CD8-positive, alpha-beta memory T cell (primary cell): Measurements from ENCODE around the gene LNPEP. TPM values are rescaled to one million over a fixed set of nuclear protein-coding genes. Genes with fewer than 3 reads are reported as not detected.

Experiments used
- CTCF ChIA-PET: fragments of 350-600 bp; sonication (Branson Sonifier 250); formaldehyde crosslinking; loops from one replicate; lab custom pipeline; 2021; ENCODE audit warnings: antibody characterized with exemption; lab: Charles Lee
- POLR2A ChIA-PET: fragments of 350-600 bp; sonication (Branson Sonifier 250); formaldehyde crosslinking; loops from one replicate; lab custom pipeline; 2021; ENCODE audit warnings: antibody characterized with exemption; lab: Charles Lee
- DNase-seq, 5 donors: peaks; one replicate each; pipeline versions ENCODE4 v3.0.0 to v3.0.0-alpha.2; 2020 to 2022; ENCODE audit warnings: mixed read lengths in 1 of 5
- H3K27ac ChIP-seq: one replicate; pipeline ENCODE4 v1.7.0; 2013; ENCODE audit warnings: low read depth, mild to moderate bottlenecking, low read length, moderate library complexity
- H3K27me3 ChIP-seq: 2 replicates; pipeline ENCODE4 v1.7.0; 2013; ENCODE audit warnings: low read length, mild to moderate bottlenecking; ENCODE audit not compliant: insufficient read depth, poor library complexity, severe bottlenecking
- H3K36me3 ChIP-seq: 2 replicates; pipeline ENCODE4 v1.7.0; 2013; ENCODE audit warnings: mild to moderate bottlenecking, low read length, moderate library complexity; ENCODE audit not compliant: insufficient read depth
- H3K4me1 ChIP-seq: 2 replicates; pipeline ENCODE4 v1.7.0; 2013; ENCODE audit warnings: mild to moderate bottlenecking, low read length, moderate library complexity; ENCODE audit not compliant: insufficient read depth
- H3K4me3 ChIP-seq: 2 replicates; pipeline ENCODE4 v1.7.0; 2013; ENCODE audit warnings: mild to moderate bottlenecking, low read length
- H3K9me3 ChIP-seq: 2 replicates; pipeline ENCODE4 v1.7.0; 2013; ENCODE audit warnings: mild to moderate bottlenecking, low read length
- H3K27ac Mint-ChIP-seq, 8 donors: one replicate each; pipeline ENCODE4 v1.8.0; 2020 to 2021; ENCODE audit warnings: mixed read lengths in 8 of 8, mild to moderate bottlenecking in 6 of 8, inconsistent platforms in 3 of 8, moderate library complexity in 3 of 8
- H3K27me3 Mint-ChIP-seq, 2 donors: one replicate each; pipeline ENCODE4 v1.8.0; 2020 to 2021; ENCODE audit warnings: mixed read lengths in 2 of 2, mild to moderate bottlenecking in 1 of 2, moderate library complexity in 1 of 2
- H3K36me3 Mint-ChIP-seq, 3 donors: one replicate each; pipeline ENCODE4 v1.8.0; 2020 to 2021; ENCODE audit warnings: mixed read lengths in 3 of 3, inconsistent platforms in 1 of 3, mild to moderate bottlenecking in 1 of 3
- H3K4me1 Mint-ChIP-seq, 3 donors: one replicate each; pipeline ENCODE4 v1.8.0; 2020 to 2021; ENCODE audit warnings: mixed read lengths in 3 of 3, inconsistent platforms in 1 of 3, mild to moderate bottlenecking in 1 of 3
- H3K4me3 Mint-ChIP-seq, 7 donors: one replicate each; pipeline ENCODE4 v1.8.0; 2020 to 2021; ENCODE audit warnings: mixed read lengths in 7 of 7, mild to moderate bottlenecking in 6 of 7, moderate library complexity in 4 of 7, inconsistent platforms in 2 of 7
- H3K9me3 Mint-ChIP-seq, 5 donors: one replicate each; pipeline ENCODE4 v1.8.0; 2020 to 2022; ENCODE audit warnings: mixed read lengths in 5 of 5, mild to moderate bottlenecking in 3 of 5, moderate library complexity in 2 of 5, inconsistent platforms in 1 of 5
- polyA plus RNA-seq: library from polyadenylated mRNA; unstranded; fragments of 300-500 nt; fragmentation: Illumina TruSeq; gene quantifications from one replicate; pipeline ENCODE4 v1.2.3, GENCODE V29; 2021
- total RNA-seq, 2 experiments: library from RNA; stranded (reverse); gene quantifications; one replicate each; pipeline ENCODE4 v1.2.3, GENCODE V29; 2021

LNPEP gene
- total and polyA plus RNA-seq, 3 experiments from 2014 or later = 37.6 to 40.5 (median 40.1) TPM

DNA sequence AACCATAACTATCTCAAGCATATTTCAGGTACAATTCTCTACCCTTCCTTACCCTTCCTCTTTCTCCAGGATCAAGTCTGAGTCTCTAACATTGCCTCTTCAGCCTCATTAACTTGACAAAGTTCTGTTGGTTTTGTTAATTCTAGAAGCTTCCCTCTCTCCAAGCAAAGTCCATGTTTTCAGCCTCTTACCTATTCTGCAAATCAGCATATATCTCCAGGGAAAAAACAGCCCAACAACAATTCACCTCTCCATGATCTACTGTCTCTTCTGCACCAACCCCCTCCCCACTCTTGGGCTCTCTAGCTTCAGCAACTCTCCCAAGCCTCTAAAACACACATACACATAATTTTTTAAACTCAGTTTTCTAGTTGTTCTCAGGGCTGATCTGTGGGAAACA lies 134.4 kb downstream of the LNPEP start:
- Mint-ChIP-seq H3K4me3 (no peak overlapping the region), H3K27ac (peak overlapping the region in 1 of 8 donors; percentile 0), H3K9me3 (no peaks in the 10 kb centered on the region), H3K4me1 (no peaks in the 10 kb centered on the region), H3K27me3 (peaks cover 1 to 7% of the 10 kb centered on the region in 2 donors), H3K36me3 (peaks cover 0 to 4% (median 0%) of the 10 kb centered on the region in 3 donors)
- ChIA-PET CTCF (no interaction called here), POLR2A (no interaction called here)
- Histone ChIP-seq H3K9me3 (no peaks in the 10 kb centered on the region), H3K4me3 (no peak overlapping the region), H3K4me1 (no peaks in the 10 kb centered on the region), H3K27me3 (no peaks in the 10 kb centered on the region), H3K27ac (no peak overlapping the region), H3K36me3 (no peaks in the 10 kb centered on the region)
- no peak for DNase-seq

DNA sequence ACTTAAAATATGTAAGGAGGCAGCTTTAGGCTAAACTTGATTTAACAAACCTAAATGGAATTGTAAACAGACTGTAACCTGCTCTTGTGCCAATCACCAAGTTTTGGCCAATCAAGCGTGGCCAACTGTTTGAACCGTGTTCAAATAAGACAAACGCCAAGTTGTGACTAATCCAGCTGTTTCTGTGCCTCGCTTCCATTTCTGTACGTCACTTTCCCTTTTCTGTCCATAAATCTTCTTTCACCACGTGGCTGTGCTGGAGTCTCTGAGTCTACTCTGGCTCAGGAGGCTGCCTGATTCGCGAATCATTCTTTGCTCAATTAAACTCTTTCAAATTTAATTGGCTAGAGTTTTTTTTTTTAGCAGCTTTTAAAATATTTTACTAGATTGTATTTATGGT lies 135.2 kb downstream of the LNPEP start:
- Mint-ChIP-seq H3K4me3 (no peak overlapping the region), H3K9me3 (no peaks in the 10 kb centered on the region), H3K27me3 (peaks cover 1 to 7% of the 10 kb centered on the region in 2 donors), H3K27ac (no peak overlapping the region), H3K4me1 (no peaks in the 10 kb centered on the region), H3K36me3 (peaks cover 0 to 4% (median 0%) of the 10 kb centered on the region in 3 donors)
- Histone ChIP-seq H3K4me3 (no peak overlapping the region), H3K27me3 (no peaks in the 10 kb centered on the region), H3K36me3 (no peaks in the 10 kb centered on the region), H3K9me3 (no peaks in the 10 kb centered on the region), H3K27ac (no peak overlapping the region), H3K4me1 (no peaks in the 10 kb centered on the region)
- POLR2A ChIA-PET = no interaction called here
- no peak for DNase-seq
- CTCF ChIA-PET = no interaction called here

DNA sequence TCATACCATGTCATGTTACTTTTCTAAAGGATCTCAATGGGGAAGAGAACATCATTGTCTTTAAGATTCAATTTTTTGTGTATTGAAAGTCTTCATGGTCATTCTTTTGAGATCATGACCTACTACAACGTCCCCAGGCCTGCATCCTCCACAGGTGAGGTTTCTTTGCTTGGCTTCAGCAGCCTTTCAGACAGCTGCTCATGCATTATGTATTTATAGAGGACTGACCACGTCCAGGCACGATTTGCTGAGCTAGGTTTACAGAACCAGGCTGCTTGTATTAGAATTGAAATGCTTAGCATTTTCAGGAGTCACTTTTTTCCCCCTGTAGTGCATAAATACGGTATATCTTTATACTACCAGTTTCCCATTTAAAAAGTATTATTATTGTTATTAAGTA lies 136.1 kb downstream of the LNPEP start:
- H3K9me3 Mint-ChIP-seq = no peaks in the 10 kb centered on the region
- no peak overlapping the region for H3K4me3 Mint-ChIP-seq
- no peaks in the 10 kb centered on the region for H3K9me3 ChIP-seq
- ChIA-PET CTCF (no interaction called here), POLR2A (no interaction called here)
- no peak overlapping the region for H3K27ac ChIP-seq
- H3K27me3 Mint-ChIP-seq = peaks cover 1 to 7% of the 10 kb centered on the region in 2 donors
- H3K27me3 ChIP-seq = no peaks in the 10 kb centered on the region
- H3K36me3 Mint-ChIP-seq = peaks cover 0 to 4% (median 0%) of the 10 kb centered on the region in 3 donors
- no peak overlapping the region for H3K4me3 ChIP-seq
- H3K4me1 ChIP-seq = no peaks in the 10 kb centered on the region
- H3K4me1 Mint-ChIP-seq = no peaks in the 10 kb centered on the region
- no peak overlapping the region for H3K27ac Mint-ChIP-seq
- H3K36me3 ChIP-seq = no peaks in the 10 kb centered on the region
- no peak for DNase-seq

DNA sequence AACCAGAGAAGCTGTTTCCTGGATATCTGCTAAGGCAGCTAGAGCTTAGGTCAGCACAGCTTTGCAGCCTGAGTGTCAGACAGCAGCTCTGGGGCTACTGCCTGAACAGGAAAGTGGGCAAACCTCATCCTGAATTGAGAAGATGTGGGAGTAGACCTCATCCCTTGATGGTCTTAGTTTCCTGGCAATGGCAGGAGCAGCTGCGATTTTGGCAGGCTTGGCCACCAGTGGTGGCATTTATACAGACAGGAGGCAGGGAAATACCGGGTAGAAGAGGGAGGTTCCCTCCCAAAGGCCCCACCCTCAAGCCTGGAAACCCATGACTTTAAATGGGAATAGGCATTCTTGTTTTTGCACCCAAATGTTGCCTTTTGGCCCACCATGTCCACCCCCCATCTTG lies 136.8 kb downstream of the LNPEP start:
- Mint-ChIP-seq H3K27me3 (peaks cover 1 to 3% of the 10 kb centered on the region in 2 donors), H3K27ac (no peak overlapping the region), H3K4me3 (no peak overlapping the region), H3K4me1 (no peaks in the 10 kb centered on the region), H3K36me3 (peaks cover 0 to 4% (median 0%) of the 10 kb centered on the region in 3 donors), H3K9me3 (no peaks in the 10 kb centered on the region)
- Histone ChIP-seq H3K9me3 (no peaks in the 10 kb centered on the region), H3K27me3 (no peaks in the 10 kb centered on the region), H3K4me3 (no peak overlapping the region), H3K27ac (no peak overlapping the region), H3K4me1 (no peaks in the 10 kb centered on the region), H3K36me3 (no peaks in the 10 kb centered on the region)
- DNase-seq = no peak
- CTCF ChIA-PET = no interaction called here
- POLR2A ChIA-PET = no interaction called here

DNA sequence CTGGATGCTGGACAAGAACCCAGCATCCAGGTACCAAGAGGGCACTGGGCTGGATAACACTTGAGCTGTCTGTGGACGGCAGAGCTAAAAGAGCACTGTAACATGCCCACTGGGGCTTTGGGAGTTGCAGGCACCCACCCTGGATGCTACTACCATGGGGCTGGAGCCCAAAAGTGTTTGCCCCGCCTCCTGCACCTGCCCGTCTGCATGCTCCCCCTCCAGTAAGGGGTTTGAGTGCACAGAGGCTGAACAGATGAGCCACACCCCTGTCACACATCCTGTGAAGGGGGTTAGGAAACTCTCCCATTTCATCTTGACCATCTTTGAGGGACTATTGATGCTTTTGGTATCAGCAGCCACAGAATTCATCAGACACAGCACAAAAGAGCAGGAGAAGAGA lies 137.5 kb downstream of the LNPEP start:
- H3K9me3 Mint-ChIP-seq = no peaks in the 10 kb centered on the region
- ChIA-PET CTCF (no interaction called here), POLR2A (no interaction called here)
- H3K27me3 ChIP-seq = no peaks in the 10 kb centered on the region
- peak overlapping the region in 1 of 7 donors; percentile 6 for H3K4me3 Mint-ChIP-seq
- H3K27ac ChIP-seq = no peak overlapping the region
- no peak for DNase-seq
- no peaks in the 10 kb centered on the region for H3K9me3 ChIP-seq
- peaks cover 0 to 4% (median 0%) of the 10 kb centered on the region in 3 donors for H3K36me3 Mint-ChIP-seq
- H3K27me3 Mint-ChIP-seq = peaks cover 1 to 2% of the 10 kb centered on the region in 2 donors
- no peaks in the 10 kb centered on the region for H3K4me1 Mint-ChIP-seq
- H3K36me3 ChIP-seq = no peaks in the 10 kb centered on the region
- no peak overlapping the region for H3K4me3 ChIP-seq
- no peak overlapping the region for H3K27ac Mint-ChIP-seq
- H3K4me1 ChIP-seq = no peaks in the 10 kb centered on the region

DNA sequence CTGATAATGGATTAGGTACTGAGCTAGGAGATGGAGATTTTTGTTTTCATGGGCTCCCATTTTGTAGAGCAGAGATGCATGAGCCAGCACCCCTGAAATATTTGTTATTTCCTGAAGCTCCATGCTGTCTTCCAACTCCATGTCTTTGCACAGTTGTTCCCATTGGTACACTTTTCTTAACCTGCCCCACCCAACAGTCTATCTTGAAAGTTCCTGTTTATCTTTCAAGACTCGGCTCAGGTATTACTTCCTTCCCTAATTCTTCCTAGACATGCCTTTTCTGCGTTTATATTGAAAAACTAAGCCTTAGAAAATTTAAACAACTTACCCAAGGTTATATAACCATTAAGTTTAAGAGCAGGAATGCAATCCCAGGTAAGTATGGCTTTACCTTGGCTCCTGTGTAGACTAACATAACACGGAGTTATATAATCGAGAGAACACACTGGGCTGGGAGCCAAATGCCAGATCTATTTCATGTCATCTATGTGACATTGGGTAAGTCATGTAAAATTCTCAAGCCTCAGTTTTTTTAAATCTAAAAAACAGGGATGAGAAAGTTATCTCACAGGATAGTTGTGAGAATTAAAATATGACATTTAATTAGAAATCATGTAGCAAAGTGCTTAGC lies 139.1 kb downstream of the LNPEP start:
- no peak overlapping the region for H3K27ac ChIP-seq
- H3K4me1 ChIP-seq = no peaks in the 10 kb centered on the region
- no peaks in the 10 kb centered on the region for H3K36me3 ChIP-seq
- H3K27me3 ChIP-seq = no peaks in the 10 kb centered on the region
- Mint-ChIP-seq H3K36me3 (peaks cover 0 to 4% (median 0%) of the 10 kb centered on the region in 3 donors), H3K27me3 (peaks cover 0 to 1% of the 10 kb centered on the region in 2 donors), H3K4me3 (no peak overlapping the region), H3K4me1 (no peaks in the 10 kb centered on the region), H3K9me3 (no peaks in the 10 kb centered on the region), H3K27ac (no peak overlapping the region)
- H3K9me3 ChIP-seq = no peaks in the 10 kb centered on the region
- ChIA-PET CTCF (interaction anchor here (1.5 kb wide), 1 partner anchor 9 kb away, joined by 4 read pairs; no protein-coding TSS in a partner anchor), POLR2A (no interaction called here)
- H3K4me3 ChIP-seq = no peak overlapping the region
- no peak for DNase-seq

DNA sequence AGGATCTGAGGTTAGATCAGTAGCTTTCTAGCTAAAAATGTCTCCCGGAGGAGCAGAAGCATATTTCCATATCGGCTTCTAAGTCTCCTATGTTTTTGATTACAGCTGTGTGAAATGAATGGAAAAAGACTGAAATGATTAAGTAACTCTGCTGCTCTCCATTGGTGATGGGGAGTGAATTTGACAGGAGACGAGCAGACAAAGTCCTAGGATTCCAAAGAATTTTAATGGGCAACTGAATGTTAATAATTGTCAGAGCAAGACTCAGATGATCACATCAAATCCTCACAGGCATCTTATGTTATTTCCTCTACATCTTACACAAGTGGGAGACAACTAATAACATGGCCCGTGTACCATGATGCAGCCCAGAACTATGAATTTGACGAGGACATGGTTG lies 139.8 kb downstream of the LNPEP start:
- peaks cover 0 to 4% (median 0%) of the 10 kb centered on the region in 3 donors for H3K36me3 Mint-ChIP-seq
- no peaks in the 10 kb centered on the region for H3K9me3 ChIP-seq
- no peak overlapping the region for H3K27ac ChIP-seq
- no peaks in the 10 kb centered on the region for H3K4me1 Mint-ChIP-seq
- H3K27ac Mint-ChIP-seq = no peak overlapping the region
- H3K27me3 Mint-ChIP-seq = no peaks in the 10 kb centered on the region
- H3K4me3 Mint-ChIP-seq = no peak overlapping the region
- H3K9me3 Mint-ChIP-seq = no peaks in the 10 kb centered on the region
- H3K36me3 ChIP-seq = no peaks in the 10 kb centered on the region
- CTCF ChIA-PET = no interaction called here
- DNase-seq = no peak
- no peak overlapping the region for H3K4me3 ChIP-seq
- no peaks in the 10 kb centered on the region for H3K27me3 ChIP-seq
- POLR2A ChIA-PET = no interaction called here
- H3K4me1 ChIP-seq = no peaks in the 10 kb centered on the region

DNA sequence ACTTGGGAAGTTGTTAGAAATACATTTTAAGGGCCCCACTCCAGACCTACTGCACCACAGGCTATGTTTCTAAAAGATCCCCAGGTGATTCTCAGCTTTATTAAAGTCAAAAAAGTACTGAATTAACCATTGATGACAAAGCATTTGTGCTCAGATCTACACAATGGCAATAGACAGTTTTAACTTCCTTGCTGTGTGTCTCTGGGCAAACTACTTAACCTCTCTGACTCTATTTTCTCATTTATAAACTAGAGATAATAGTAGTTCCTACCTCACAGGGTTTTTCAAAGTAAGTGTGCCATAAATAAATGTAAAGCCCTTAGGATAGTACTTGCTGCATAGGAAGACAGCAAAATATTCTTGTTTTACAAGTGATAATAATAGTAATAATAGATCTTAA lies 140.2 kb downstream of the LNPEP start:
- peaks cover 0 to 4% (median 0%) of the 10 kb centered on the region in 3 donors for H3K36me3 Mint-ChIP-seq
- H3K27ac ChIP-seq = no peak overlapping the region
- H3K4me1 ChIP-seq = no peaks in the 10 kb centered on the region
- no peak for DNase-seq
- no peak overlapping the region for H3K4me3 Mint-ChIP-seq
- CTCF ChIA-PET = no interaction called here
- no peaks in the 10 kb centered on the region for H3K9me3 Mint-ChIP-seq
- no peak overlapping the region for H3K4me3 ChIP-seq
- no peaks in the 10 kb centered on the region for H3K27me3 Mint-ChIP-seq
- H3K9me3 ChIP-seq = no peaks in the 10 kb centered on the region
- no peak overlapping the region for H3K27ac Mint-ChIP-seq
- no peaks in the 10 kb centered on the region for H3K27me3 ChIP-seq
- no peaks in the 10 kb centered on the region for H3K4me1 Mint-ChIP-seq
- POLR2A ChIA-PET = no interaction called here
- no peaks in the 10 kb centered on the region for H3K36me3 ChIP-seq
